ENCODE data around the gene LARGE2.
"Not testable (repeated sequence)": the region's sequence is repeated elsewhere in the genome, so short reads cannot be mapped to it uniquely, and the experiment has no call there.

Gene LARGE2

DNA sequence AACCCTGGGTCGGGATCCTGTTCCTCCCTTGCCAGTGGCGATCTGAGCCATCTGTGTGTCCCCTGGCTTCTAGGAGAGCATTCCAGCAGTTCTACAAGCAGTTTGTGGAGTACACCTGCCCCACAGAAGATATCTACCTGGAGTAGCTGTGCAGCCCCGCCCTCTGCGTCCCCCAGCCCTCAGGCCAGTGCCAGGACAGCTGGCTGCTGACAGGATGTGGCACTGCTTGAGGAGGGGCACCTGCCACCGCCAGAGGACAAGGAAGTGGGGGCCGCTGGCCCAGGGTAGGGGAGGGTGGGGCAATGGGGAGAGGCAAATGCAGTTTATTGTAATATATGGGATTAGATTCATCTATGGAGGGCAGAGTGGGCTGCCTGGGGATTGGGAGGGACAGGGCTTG lies 16.9 kb upstream of the LARGE2 start:
- not testable (repeated sequence) for H3K79me2 ChIP-seq (ENCODE audit: control insufficient read depth, insufficient read depth, low read length, poor library complexity); H3K4me3 ChIP-seq (ENCODE audit: low read depth, low read length); H2BK120ac ChIP-seq (ENCODE audit: insufficient read depth, low read length, poor library complexity); H3K4me2 ChIP-seq (ENCODE audit: low read length); H3K14ac ChIP-seq (ENCODE audit: low read length); H4K91ac ChIP-seq (ENCODE audit: low read depth, low read length); H3K9ac ChIP-seq (ENCODE audit: low read length); H3K4ac ChIP-seq (ENCODE audit: low read depth, low read length); H2AFZ ChIP-seq (ENCODE audit: insufficient read depth, low read length, poor library complexity); H4K8ac ChIP-seq (ENCODE audit: low read depth, low read length); H4K12ac ChIP-seq (ENCODE audit: low read depth, low read length); H3K27me3 ChIP-seq (ENCODE audit: insufficient read depth, low read length); H3K79me1 ChIP-seq (ENCODE audit: low read length); H2BK12ac ChIP-seq (ENCODE audit: low read length); H3K18ac ChIP-seq (ENCODE audit: low read length); H3K27ac ChIP-seq (ENCODE audit: low read depth, low read length); H2AK5ac ChIP-seq (ENCODE audit: low read length); DNase-seq; H3K9me3 ChIP-seq (ENCODE audit: insufficient read depth, low read depth, low read length); H2BK5ac ChIP-seq (ENCODE audit: low read depth, low read length, poor library complexity); H3K23ac ChIP-seq (ENCODE audit: low read length)
- H3K36me3 ChIP-seq (ENCODE audit: control insufficient read depth in 1 of 2, insufficient read depth in 2 of 2, low read length in 2 of 2) = peaks cover 16 to 22% of the 10 kb centered on the region in 2 experiments
- H3K4me1 ChIP-seq (ENCODE audit: control insufficient read depth in 1 of 2, insufficient read depth in 2 of 2, low read length in 2 of 2) = peaks cover 15 to 18% of the 10 kb centered on the region in 2 experiments
- no CpG with 5 or more reads among the region's 6 CpGs for WGBS (ENCODE audit: extremely low coverage, insufficient coverage, insufficient read length)

DNA sequence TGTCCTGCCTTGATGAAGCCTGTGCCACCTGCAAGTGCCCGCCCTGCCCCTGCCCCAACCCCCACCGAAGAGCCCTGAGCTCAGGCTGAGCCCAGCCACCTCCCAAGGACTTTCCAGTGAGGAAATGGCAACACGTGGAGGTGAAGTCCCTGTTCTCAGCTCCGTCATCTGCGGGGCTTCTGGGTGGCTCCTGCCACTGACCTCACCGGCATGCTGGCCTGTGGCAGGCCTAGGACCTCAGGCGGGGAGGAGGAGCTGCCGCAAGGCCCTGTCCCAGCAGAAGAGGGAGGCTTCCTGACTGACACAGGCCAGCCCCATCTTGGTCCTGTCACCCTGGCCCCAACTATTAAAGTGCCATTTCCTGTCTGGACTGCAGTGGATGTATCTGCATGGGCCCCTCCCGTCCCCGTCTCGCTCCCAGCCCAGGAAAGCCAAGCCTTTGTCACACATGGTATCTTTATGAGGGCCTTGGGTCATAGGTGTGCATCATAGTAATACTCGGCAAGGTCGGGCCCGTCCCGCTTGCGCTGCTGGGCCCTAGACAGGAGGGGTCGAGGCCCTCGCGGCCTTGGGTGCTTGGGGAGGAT lies 16.3 kb upstream of the LARGE2 start:
- no peak overlapping the region for H4K8ac ChIP-seq (ENCODE audit: low read depth, low read length)
- no peak overlapping the region for H2BK120ac ChIP-seq (ENCODE audit: insufficient read depth, low read length, poor library complexity)
- H3K4me3 ChIP-seq (ENCODE audit: low read depth, low read length) = no peak overlapping the region
- no peak overlapping the region for H2BK12ac ChIP-seq (ENCODE audit: low read length)
- peaks cover 5% of the 10 kb centered on the region for H3K79me1 ChIP-seq (ENCODE audit: low read length)
- H3K27ac ChIP-seq (ENCODE audit: low read depth, low read length) = no peak overlapping the region
- peak; percentile 48 to 53 for DNase-seq
- WGBS (ENCODE audit: extremely low coverage, insufficient coverage, insufficient read length) = no CpG with 5 or more reads among the region's 19 CpGs
- H2BK5ac ChIP-seq (ENCODE audit: low read depth, low read length, poor library complexity) = no peak overlapping the region
- H4K91ac ChIP-seq (ENCODE audit: low read depth, low read length) = no peak overlapping the region
- no peak overlapping the region for H4K12ac ChIP-seq (ENCODE audit: low read depth, low read length)
- no peak overlapping the region for H2AFZ ChIP-seq (ENCODE audit: insufficient read depth, low read length, poor library complexity)
- no peaks in the 10 kb centered on the region for H3K79me2 ChIP-seq (ENCODE audit: control insufficient read depth, insufficient read depth, low read length, poor library complexity)
- H3K4me2 ChIP-seq (ENCODE audit: low read length) = no peak overlapping the region
- no peak overlapping the region for H3K9ac ChIP-seq (ENCODE audit: low read length)
- peaks cover 22 to 28% of the 10 kb centered on the region in 2 experiments for H3K36me3 ChIP-seq (ENCODE audit: control insufficient read depth in 1 of 2, insufficient read depth in 2 of 2, low read length in 2 of 2)
- no peaks in the 10 kb centered on the region for H3K27me3 ChIP-seq (ENCODE audit: insufficient read depth, low read length)
- H3K23ac ChIP-seq (ENCODE audit: low read length) = no peak overlapping the region
- H3K4me1 ChIP-seq (ENCODE audit: control insufficient read depth in 1 of 2, insufficient read depth in 2 of 2, low read length in 2 of 2) = peaks cover 15 to 16% of the 10 kb centered on the region in 2 experiments
- H3K18ac ChIP-seq (ENCODE audit: low read length) = no peak overlapping the region
- H3K4ac ChIP-seq (ENCODE audit: low read depth, low read length) = no peak overlapping the region
- H3K14ac ChIP-seq (ENCODE audit: low read length) = no peak overlapping the region
- no peak overlapping the region for H2AK5ac ChIP-seq (ENCODE audit: low read length)
- H3K9me3 ChIP-seq (ENCODE audit: insufficient read depth, low read depth, low read length) = no peaks in the 10 kb centered on the region

DNA sequence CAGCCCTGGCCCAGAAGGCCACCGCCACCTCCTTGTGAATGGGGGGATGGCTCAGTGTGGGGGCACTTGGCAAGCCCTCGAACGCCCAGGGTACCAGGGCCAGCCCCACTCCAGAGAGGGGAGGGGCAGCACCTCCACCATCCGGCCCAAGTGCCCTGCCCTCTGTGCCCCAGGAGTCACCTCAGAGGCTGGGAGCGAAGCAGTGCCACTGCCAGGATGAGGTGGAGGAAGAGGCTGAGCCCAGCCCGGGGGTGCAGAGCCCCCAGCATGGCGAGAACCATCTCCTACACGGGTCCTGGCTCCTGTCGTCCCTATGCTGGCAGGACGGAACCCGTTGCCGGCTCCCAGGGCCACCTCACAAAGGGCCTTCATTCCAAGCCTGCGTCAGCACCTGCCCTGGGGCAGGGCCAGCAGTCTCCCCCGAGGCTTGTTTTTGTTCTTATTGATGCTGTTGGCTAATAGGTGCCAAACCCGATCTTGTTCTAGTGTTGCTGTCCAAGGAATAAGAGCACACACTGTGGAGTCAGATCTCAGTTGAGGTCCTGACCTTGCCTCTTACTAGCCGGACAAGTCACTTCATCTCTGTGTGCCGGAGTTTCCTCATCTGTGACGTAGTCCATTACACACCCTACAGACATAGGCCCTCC lies 15.4 kb upstream of the LARGE2 start, which contains the start of gene FREY1:
Gene FREY1 (minus strand): TSS at position 307 of the 647 bp plus-strand sequence. CDS start 26 bp downstream, at position 281.
- H3K23ac ChIP-seq (ENCODE audit: low read length) = no peak within 1 kb of the TSS
- peaks cover 1% of the 10 kb centered on the region for H3K9me3 ChIP-seq (ENCODE audit: insufficient read depth, low read depth, low read length)
- H4K8ac ChIP-seq (ENCODE audit: low read depth, low read length) = no peak within 1 kb of the TSS
- H4K91ac ChIP-seq (ENCODE audit: low read depth, low read length) = no peak within 1 kb of the TSS
- no peaks in the 10 kb centered on the region for H3K27me3 ChIP-seq (ENCODE audit: insufficient read depth, low read length)
- peaks cover 5% of the 10 kb centered on the region for H3K79me1 ChIP-seq (ENCODE audit: low read length)
- H4K12ac ChIP-seq (ENCODE audit: low read depth, low read length) = no peak within 1 kb of the TSS
- H3K18ac ChIP-seq (ENCODE audit: low read length) = no peak within 1 kb of the TSS
- peak within 1 kb of the TSS; percentile 14 for H2BK120ac ChIP-seq (ENCODE audit: insufficient read depth, low read length, poor library complexity)
- H3K27ac ChIP-seq (ENCODE audit: low read depth, low read length) = no peak within 1 kb of the TSS
- no peak within 1 kb of the TSS for H2AK5ac ChIP-seq (ENCODE audit: low read length)
- H3K14ac ChIP-seq (ENCODE audit: low read length) = peak within 1 kb of the TSS; percentile 25
- WGBS (ENCODE audit: extremely low coverage, insufficient coverage, insufficient read length) = no CpG with 5 or more reads among the region's 18 CpGs
- DNase-seq = peak; percentile 97 to 99
- no peak within 1 kb of the TSS for H2BK12ac ChIP-seq (ENCODE audit: low read length)
- H2BK5ac ChIP-seq (ENCODE audit: low read depth, low read length, poor library complexity) = no peak within 1 kb of the TSS
- H3K4ac ChIP-seq (ENCODE audit: low read depth, low read length) = no peak within 1 kb of the TSS
- H3K79me2 ChIP-seq (ENCODE audit: control insufficient read depth, insufficient read depth, low read length, poor library complexity) = no peaks in the 10 kb centered on the region
- H3K4me2 ChIP-seq (ENCODE audit: low read length) = no peak within 1 kb of the TSS
- H3K9ac ChIP-seq (ENCODE audit: low read length) = no peak within 1 kb of the TSS
- H3K36me3 ChIP-seq (ENCODE audit: control insufficient read depth in 1 of 2, insufficient read depth in 2 of 2, low read length in 2 of 2) = peaks cover 27 to 32% of the 10 kb centered on the region in 2 experiments
- peaks cover 15 to 16% of the 10 kb centered on the region in 2 experiments for H3K4me1 ChIP-seq (ENCODE audit: control insufficient read depth in 1 of 2, insufficient read depth in 2 of 2, low read length in 2 of 2)
- no peak within 1 kb of the TSS for H3K4me3 ChIP-seq (ENCODE audit: low read depth, low read length)
- H2AFZ ChIP-seq (ENCODE audit: insufficient read depth, low read length, poor library complexity) = no peak within 1 kb of the TSS

DNA sequence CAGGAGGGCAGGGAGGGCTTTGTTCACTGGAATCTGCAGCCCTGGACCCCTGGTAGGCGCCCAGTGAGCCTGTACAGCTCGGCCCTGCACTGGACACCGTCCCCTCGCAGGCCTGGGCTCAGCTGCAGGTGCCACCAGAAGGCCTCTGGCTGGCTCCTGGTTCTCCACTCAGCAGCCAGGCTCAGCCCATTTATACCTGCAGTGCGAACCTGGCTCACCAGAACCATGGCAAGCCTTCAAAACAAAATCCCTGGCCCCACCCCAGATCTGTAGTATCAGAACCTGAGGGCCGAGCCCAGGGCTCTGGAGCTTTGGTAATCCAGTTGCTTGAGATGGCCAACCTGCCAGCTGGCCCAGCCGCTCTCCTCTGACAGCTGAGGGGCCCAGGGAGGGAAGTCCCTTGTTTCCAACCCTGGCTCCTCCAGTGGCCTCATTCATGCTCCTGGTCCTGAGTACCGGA lies 14.5 kb upstream of the LARGE2 start:
- Histone ChIP-seq H3K9ac (ENCODE audit: low read length) (no peak overlapping the region), H3K4ac (ENCODE audit: low read depth, low read length) (no peak overlapping the region), H3K9me3 (ENCODE audit: insufficient read depth, low read depth, low read length) (peaks cover 1% of the 10 kb centered on the region), H2BK5ac (ENCODE audit: low read depth, low read length, poor library complexity) (no peak overlapping the region), H2AFZ (ENCODE audit: insufficient read depth, low read length, poor library complexity) (no peak overlapping the region), H3K4me1 (ENCODE audit: control insufficient read depth in 1 of 2, insufficient read depth in 2 of 2, low read length in 2 of 2) (peaks cover 15 to 16% of the 10 kb centered on the region in 2 experiments), H2BK12ac (ENCODE audit: low read length) (no peak overlapping the region), H2BK120ac (ENCODE audit: insufficient read depth, low read length, poor library complexity) (no peak overlapping the region), H3K18ac (ENCODE audit: low read length) (no peak overlapping the region), H3K27ac (ENCODE audit: low read depth, low read length) (no peak overlapping the region), H2AK5ac (ENCODE audit: low read length) (no peak overlapping the region), H3K36me3 (ENCODE audit: control insufficient read depth in 1 of 2, insufficient read depth in 2 of 2, low read length in 2 of 2) (peaks cover 28 to 32% of the 10 kb centered on the region in 2 experiments), H3K23ac (ENCODE audit: low read length) (no peak overlapping the region), H3K79me2 (ENCODE audit: control insufficient read depth, insufficient read depth, low read length, poor library complexity) (no peaks in the 10 kb centered on the region), H4K91ac (ENCODE audit: low read depth, low read length) (no peak overlapping the region), H4K8ac (ENCODE audit: low read depth, low read length) (no peak overlapping the region), H4K12ac (ENCODE audit: low read depth, low read length) (no peak overlapping the region), H3K27me3 (ENCODE audit: insufficient read depth, low read length) (no peaks in the 10 kb centered on the region), H3K4me3 (ENCODE audit: low read depth, low read length) (no peak overlapping the region), H3K14ac (ENCODE audit: low read length) (peak overlapping the region; percentile 25), H3K79me1 (ENCODE audit: low read length) (peaks cover 5% of the 10 kb centered on the region), H3K4me2 (ENCODE audit: low read length) (no peak overlapping the region)
- WGBS (ENCODE audit: extremely low coverage, insufficient coverage, insufficient read length) = no CpG with 5 or more reads among the region's 8 CpGs
- no peak for DNase-seq
